H9 (cell line): ENCODE measurements around the gene CERS6. TPM values are rescaled to one million over a fixed set of nuclear protein-coding genes. Genes with fewer than 3 reads are reported as not detected.

Experiments used
- DNase-seq: peaks from one replicate; pipeline ENCODE4 v3.0.0-alpha.2; 2017
- H2AFZ ChIP-seq: one replicate; pipeline ENCODE4 v1.6.1; 2013; ENCODE audit warnings: mild to moderate bottlenecking, low read length, control low read depth, moderate library complexity
- H2AK5ac ChIP-seq: 2 replicates; pipeline ENCODE4 v1.6.1; 2013; ENCODE audit warnings: low read length, control low read depth, mixed read lengths; ENCODE audit not compliant: insufficient read length
- H2BK120ac ChIP-seq: one replicate; pipeline ENCODE4 v1.6.1; 2013; ENCODE audit warnings: low read depth, mild to moderate bottlenecking, low read length, control low read depth, inconsistent platforms; ENCODE audit not compliant: poor library complexity, severe bottlenecking
- H2BK12ac ChIP-seq: 2 replicates; pipeline ENCODE4 v1.6.1; 2013; ENCODE audit warnings: low read length, control low read depth, mixed read lengths, low read depth; ENCODE audit not compliant: insufficient read length
- H2BK15ac ChIP-seq: 2 replicates; pipeline ENCODE4 v1.6.1; 2013; ENCODE audit warnings: low read depth, low read length, control low read depth
- H2BK20ac ChIP-seq: one replicate; pipeline ENCODE4 v1.6.1; 2013; ENCODE audit warnings: low read depth, mild to moderate bottlenecking, low read length, control low read depth, inconsistent platforms; ENCODE audit not compliant: poor library complexity, severe bottlenecking
- H2BK5ac ChIP-seq: 2 replicates; pipeline ENCODE4 v1.6.1; 2013; ENCODE audit warnings: low read length, control low read depth, mixed read lengths; ENCODE audit not compliant: insufficient read length
- H3K14ac ChIP-seq: 2 replicates; pipeline ENCODE4 v1.6.1; 2013; ENCODE audit warnings: low read length, control low read depth; ENCODE audit not compliant: insufficient read depth
- H3K18ac ChIP-seq: 2 replicates; pipeline ENCODE4 v1.6.1; 2013; ENCODE audit warnings: low read depth, mild to moderate bottlenecking, mixed read lengths, low read length, control low read depth; ENCODE audit not compliant: insufficient read length
- H3K23ac ChIP-seq: 2 replicates; pipeline ENCODE4 v1.6.1; 2013; ENCODE audit warnings: low read length, control low read depth, mixed read lengths, low read depth; ENCODE audit not compliant: insufficient read length
- H3K23me2 ChIP-seq: 2 replicates; pipeline ENCODE4 v1.6.1; 2013; ENCODE audit warnings: low read depth, mild to moderate bottlenecking, mixed read lengths, low read length, control low read depth; ENCODE audit not compliant: insufficient read length, poor library complexity, severe bottlenecking
- H3K27ac ChIP-seq: 2 replicates; pipeline ENCODE4 v1.5.1; 2013; ENCODE audit warnings: low read length, control low read depth, mixed read lengths, low read depth; ENCODE audit not compliant: insufficient read length
- H3K27me3 ChIP-seq: 2 replicates; pipeline ENCODE4 v1.6.1; 2013; ENCODE audit warnings: low read length, control low read depth, inconsistent platforms; ENCODE audit not compliant: insufficient read depth
- H3K4ac ChIP-seq: 2 replicates; pipeline ENCODE4 v1.6.1; 2013; ENCODE audit warnings: low read depth, mild to moderate bottlenecking, control low read depth, inconsistent platforms, low read length, moderate library complexity
- H3K4me1 ChIP-seq: 2 replicates; pipeline ENCODE4 v1.6.1; 2013; ENCODE audit warnings: low read length, control low read depth, inconsistent platforms; ENCODE audit not compliant: insufficient read depth
- H3K4me2 ChIP-seq: 2 replicates; pipeline ENCODE4 v1.6.1; 2013; ENCODE audit warnings: low read length, control low read depth, mixed read lengths; ENCODE audit not compliant: insufficient read length, insufficient read depth
- H3K56ac ChIP-seq: 2 replicates; pipeline ENCODE4 v1.6.1; 2013; ENCODE audit warnings: low read depth, mild to moderate bottlenecking, mixed read lengths, low read length, control low read depth; ENCODE audit not compliant: insufficient read length
- H3K79me1 ChIP-seq: 2 replicates; pipeline ENCODE4 v1.6.1; 2013; ENCODE audit warnings: low read depth, mild to moderate bottlenecking, moderate library complexity, low read length, control low read depth, inconsistent platforms; ENCODE audit not compliant: insufficient read depth, poor library complexity, severe bottlenecking
- H3K79me2 ChIP-seq: 2 replicates; pipeline ENCODE4 v1.6.1; 2013; ENCODE audit warnings: low read length, control low read depth, inconsistent platforms; ENCODE audit not compliant: insufficient read depth
- H3K9ac ChIP-seq: 2 replicates; pipeline ENCODE4 v1.6.1; 2013; ENCODE audit warnings: low read length, control low read depth, mixed read lengths; ENCODE audit not compliant: insufficient read length; ENCODE audit errors: extremely low read depth
- H3K9me3 ChIP-seq: one replicate; pipeline ENCODE4 v1.6.1; 2013; ENCODE audit warnings: low read depth, low read length, inconsistent platforms; ENCODE audit not compliant: control insufficient read depth
- H3T11ph ChIP-seq: one replicate; pipeline ENCODE4 v1.6.1; 2013; ENCODE audit warnings: mild to moderate bottlenecking, low read length, control low read depth, inconsistent platforms
- H4K20me1 ChIP-seq: one replicate; pipeline ENCODE4 v1.6.1; 2013; ENCODE audit not compliant: control insufficient read depth, insufficient read length, insufficient read depth
- H4K5ac ChIP-seq: 2 replicates; pipeline ENCODE4 v1.6.1; 2013; ENCODE audit warnings: low read depth, mild to moderate bottlenecking, mixed read lengths, low read length, control low read depth; ENCODE audit not compliant: insufficient read length
- H4K8ac ChIP-seq: replicated peaks from 2 replicates; pipeline ENCODE4 v1.6.1; 2013; ENCODE audit warnings: low read length, control low read depth, mixed read lengths, low read depth; ENCODE audit not compliant: insufficient read length
- H4K91ac ChIP-seq: 2 replicates; pipeline ENCODE4 v1.6.1; 2013; ENCODE audit warnings: low read depth, mild to moderate bottlenecking, moderate library complexity, mixed read lengths, low read length, control low read depth; ENCODE audit not compliant: insufficient read length
- H3K27ac Mint-ChIP-seq, 3 experiments: 2 replicates in 2 of 3; 3 replicates in 1 of 3; pipeline ENCODE4 v1.8.0; 2020 to 2021; ENCODE audit warnings: mixed read lengths in 3 of 3, mild to moderate bottlenecking in 1 of 3, moderate library complexity in 1 of 3
- H3K27me3 Mint-ChIP-seq: 2 replicates; pipeline ENCODE4 v1.8.0; 2021; ENCODE audit warnings: low read depth, mild to moderate bottlenecking, moderate library complexity, mixed read lengths
- H3K36me3 Mint-ChIP-seq, 3 experiments: 2 replicates in 2 of 3; 3 replicates in 1 of 3; pipeline ENCODE4 v1.8.0; 2020 to 2021; ENCODE audit warnings: low read depth in 3 of 3, mixed read lengths in 3 of 3; ENCODE audit not compliant: insufficient read depth in 1 of 3
- H3K4me1 Mint-ChIP-seq, 2 experiments: 2 replicates each; pipeline ENCODE4 v1.8.0; 2020; ENCODE audit warnings: mixed read lengths in 2 of 2
- H3K4me3 Mint-ChIP-seq, 2 experiments: 2 replicates in 1 of 2; 3 replicates in 1 of 2; pipeline ENCODE4 v1.8.0; 2020 to 2021; ENCODE audit warnings: mild to moderate bottlenecking in 2 of 2, mixed read lengths in 2 of 2, moderate library complexity in 1 of 2
- H3K9me3 Mint-ChIP-seq, 2 experiments: 2 replicates in 1 of 2; 3 replicates in 1 of 2; pipeline ENCODE4 v1.8.0; 2020; ENCODE audit warnings: mild to moderate bottlenecking in 2 of 2, mixed read lengths in 2 of 2, moderate library complexity in 1 of 2
- WGBS: extraction: QIAGEN DNeasy Blood & Tissue Kit; methylation state at CpG from one replicate; pipeline ENCODE4 v1.1.7; 2013; ENCODE audit warnings: missing lambda C conversion rate, low lambda C conversion rate, mixed read lengths; ENCODE audit not compliant: insufficient read length; ENCODE audit errors: extremely low coverage; 5-methylcytosine and 5-hydroxymethylcytosine counted together
- total RNA-seq: library from RNA; stranded (reverse); gene quantifications from 2 replicates; pipeline ENCODE4 v1.2.1, GENCODE V29; 2021
- TF ChIP-seq, protein P1 (sequence below): fragments of 200-600 bp; sonication (generic); conservative IDR thresholded peaks from 3 replicates; pipeline ENCODE4 v1.8.0; 2021; ENCODE audit warnings: antibody characterized with exemption, mild to moderate bottlenecking

CERS6 gene
- total RNA-seq, 1 experiment from 2014 or later, result 17.7 TPM

DNA sequence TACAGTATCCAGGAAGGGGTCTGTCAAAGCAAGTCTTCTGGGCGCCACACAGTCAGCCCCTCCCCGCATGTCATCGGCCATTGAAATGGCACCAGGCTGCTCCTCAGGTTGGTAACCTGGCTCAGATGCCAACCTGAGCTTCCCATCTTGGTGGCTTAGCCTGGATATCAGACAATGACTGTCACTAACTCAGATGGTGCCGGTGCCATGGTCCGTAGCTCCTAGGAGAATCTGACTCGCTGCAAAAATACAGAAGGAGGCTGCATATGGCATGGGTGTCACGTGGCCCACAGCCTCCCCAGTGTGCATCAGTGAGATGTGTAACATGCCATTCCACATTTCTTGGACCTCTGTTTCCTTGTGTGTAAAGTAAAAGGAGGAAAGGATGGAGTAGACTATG is 349.5 kb downstream of the CERS6 start:
- Histone ChIP-seq H3K56ac (no peak overlapping the region), H4K5ac (no peak overlapping the region), H3T11ph (no peak overlapping the region), H3K9me3 (no peaks in the 10 kb centered on the region), H4K91ac (no peak overlapping the region), H3K27me3 (no peaks in the 10 kb centered on the region), H3K23me2 (no peaks in the 10 kb centered on the region), H2BK12ac (no peak overlapping the region), H3K14ac (no peak overlapping the region), H2AK5ac (no peak overlapping the region), H3K23ac (no peak overlapping the region), H3K9ac (no peak overlapping the region), H4K20me1 (no peaks in the 10 kb centered on the region), H3K4ac (no peak overlapping the region), H3K27ac (no peak overlapping the region), H3K4me2 (no peak overlapping the region), H2BK15ac (no peak overlapping the region), H2BK120ac (no peak overlapping the region), H3K79me1 (no peaks in the 10 kb centered on the region), H2AFZ (no peak overlapping the region), H4K8ac (no peak overlapping the region), H3K18ac (no peak overlapping the region), H2BK5ac (no peak overlapping the region), H3K79me2 (no peaks in the 10 kb centered on the region), H2BK20ac (no peak overlapping the region), H3K4me1 (peaks cover 10% of the 10 kb centered on the region; the same call in 1 of the 2 replicates)
- Mint-ChIP-seq H3K9me3 (no peaks in the 10 kb centered on the region), H3K36me3 (no peaks in the 10 kb centered on the region), H3K27ac (no peak overlapping the region), H3K4me3 (no peak overlapping the region), H3K27me3 (no peaks in the 10 kb centered on the region; the same call in 1 of the 2 replicates), H3K4me1 (peaks cover 22 to 32% of the 10 kb centered on the region in 2 experiments)
- DNase-seq, result no peak
- TF ChIP-seq, protein P1, sequence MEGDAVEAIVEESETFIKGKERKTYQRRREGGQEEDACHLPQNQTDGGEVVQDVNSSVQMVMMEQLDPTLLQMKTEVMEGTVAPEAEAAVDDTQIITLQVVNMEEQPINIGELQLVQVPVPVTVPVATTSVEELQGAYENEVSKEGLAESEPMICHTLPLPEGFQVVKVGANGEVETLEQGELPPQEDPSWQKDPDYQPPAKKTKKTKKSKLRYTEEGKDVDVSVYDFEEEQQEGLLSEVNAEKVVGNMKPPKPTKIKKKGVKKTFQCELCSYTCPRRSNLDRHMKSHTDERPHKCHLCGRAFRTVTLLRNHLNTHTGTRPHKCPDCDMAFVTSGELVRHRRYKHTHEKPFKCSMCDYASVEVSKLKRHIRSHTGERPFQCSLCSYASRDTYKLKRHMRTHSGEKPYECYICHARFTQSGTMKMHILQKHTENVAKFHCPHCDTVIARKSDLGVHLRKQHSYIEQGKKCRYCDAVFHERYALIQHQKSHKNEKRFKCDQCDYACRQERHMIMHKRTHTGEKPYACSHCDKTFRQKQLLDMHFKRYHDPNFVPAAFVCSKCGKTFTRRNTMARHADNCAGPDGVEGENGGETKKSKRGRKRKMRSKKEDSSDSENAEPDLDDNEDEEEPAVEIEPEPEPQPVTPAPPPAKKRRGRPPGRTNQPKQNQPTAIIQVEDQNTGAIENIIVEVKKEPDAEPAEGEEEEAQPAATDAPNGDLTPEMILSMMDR, result no peak
- no CpG with 5 or more reads among the region's 7 CpGs for WGBS
